ENCODE measurements around the gene NDST4.

NDST4 gene

DNA sequence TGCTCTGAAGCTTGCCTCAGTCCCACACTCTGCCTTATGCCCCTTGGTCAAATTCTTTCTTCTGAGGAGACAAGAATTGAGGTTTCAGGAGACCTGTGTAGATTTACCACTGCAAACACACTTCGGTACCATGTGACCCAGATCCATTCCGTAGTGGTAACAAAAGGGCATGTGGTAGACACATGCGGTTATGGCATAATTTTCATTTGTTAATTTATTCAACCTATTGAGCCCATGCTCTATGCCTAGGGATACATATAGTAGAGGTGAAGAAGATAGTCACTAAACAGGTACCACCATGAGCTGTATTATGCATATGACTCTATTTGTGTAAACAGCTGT is 190.9 kb downstream of the NDST4 start:
- CTCF ChIA-PET: no interaction called here
- no peak for DNase-seq (ENCODE audit: low spot score)
- POLR2A ChIA-PET (ENCODE audit: low non-redundant PET): no interaction called here
- TF ChIP-seq CTCF (conservative IDR thresholded peaks at IDR 0.05; ENCODE audit: low read depth): no peak
- H3K27ac ChIP-seq: no peak overlapping the region

DNA sequence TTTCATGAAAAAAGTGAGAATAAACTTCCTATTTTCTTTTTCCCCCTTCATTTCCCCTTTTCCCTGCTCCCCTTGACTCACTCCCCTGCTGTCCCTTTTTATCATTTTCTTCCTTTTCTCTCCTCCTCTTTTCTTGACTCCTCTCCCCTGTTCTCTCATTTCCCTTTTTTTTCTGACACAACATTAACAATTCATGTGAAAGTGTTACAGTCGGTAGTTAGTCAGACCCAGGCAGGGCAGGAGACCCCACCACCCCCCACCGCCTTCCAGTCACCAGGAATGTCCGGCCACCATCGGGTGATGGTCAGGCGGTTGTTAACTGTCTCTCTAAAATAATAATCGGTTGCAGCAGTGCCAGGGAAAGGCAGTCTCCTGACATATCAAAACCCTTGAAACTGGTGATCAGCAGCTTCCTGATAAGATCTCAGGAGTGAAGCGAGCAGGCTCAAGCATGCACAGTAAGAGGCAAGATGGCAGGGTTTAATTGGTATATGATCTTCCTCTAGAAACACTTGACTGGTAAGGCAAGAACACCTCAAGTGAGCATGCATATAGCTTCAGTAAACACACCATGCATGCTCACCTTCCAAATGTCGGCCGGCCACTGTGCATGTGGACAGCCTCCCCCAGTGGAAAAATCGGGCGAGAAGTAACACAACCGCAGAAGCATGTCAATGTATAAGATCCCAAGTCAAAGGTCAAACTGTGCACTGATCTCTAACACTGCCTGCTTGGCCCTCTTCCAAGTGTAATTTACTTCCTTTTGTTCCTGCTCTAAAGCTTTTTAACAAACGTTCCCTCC is 191.4 kb downstream of the NDST4 start:
- ChIA-PET CTCF (no interaction called here), POLR2A (ENCODE audit: low non-redundant PET) (no interaction called here)
- no peak overlapping the region for H3K27ac ChIP-seq
- no peak for DNase-seq (ENCODE audit: low spot score)
- no peak for TF ChIP-seq CTCF (conservative IDR thresholded peaks at IDR 0.05; ENCODE audit: low read depth)

- POLR2A ChIA-PET (ENCODE audit: low non-redundant PET): no interaction called here
- DNase-seq (ENCODE audit: low spot score): no peak
- no peak for TF ChIP-seq CTCF (conservative IDR thresholded peaks at IDR 0.05; ENCODE audit: low read depth)
- CTCF ChIA-PET: no interaction called here
- no peak overlapping the region for H3K27ac ChIP-seq
These were observed 192.2 kb downstream of the NDST4 start for GRCh38 chr4:114921191-114921590.

DNA sequence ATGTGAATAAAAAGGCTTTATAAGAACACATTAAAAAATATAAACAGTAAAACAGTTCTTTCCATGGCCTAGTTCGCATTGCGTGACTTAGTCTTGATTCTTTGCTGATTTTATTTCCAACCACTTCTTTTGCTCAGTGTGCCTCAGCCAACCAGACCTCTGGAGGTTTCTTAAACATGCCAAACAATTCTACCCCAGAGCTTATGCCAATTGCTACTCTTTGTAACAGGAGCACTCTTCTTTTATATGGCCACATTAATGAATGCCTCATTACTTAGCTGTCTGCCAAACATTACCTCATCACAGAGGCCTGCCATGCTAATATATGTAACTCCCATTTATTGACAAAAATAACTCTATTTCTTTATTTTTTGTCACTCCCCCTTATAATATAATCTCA is 202.3 kb downstream of the NDST4 start:
- ChIA-PET POLR2A (ENCODE audit: low non-redundant PET) (no interaction called here), CTCF (no interaction called here)
- TF ChIP-seq CTCF (conservative IDR thresholded peaks at IDR 0.05; ENCODE audit: low read depth): no peak
- DNase-seq (ENCODE audit: low spot score): no peak
- H3K27ac ChIP-seq: no peak overlapping the region

DNA sequence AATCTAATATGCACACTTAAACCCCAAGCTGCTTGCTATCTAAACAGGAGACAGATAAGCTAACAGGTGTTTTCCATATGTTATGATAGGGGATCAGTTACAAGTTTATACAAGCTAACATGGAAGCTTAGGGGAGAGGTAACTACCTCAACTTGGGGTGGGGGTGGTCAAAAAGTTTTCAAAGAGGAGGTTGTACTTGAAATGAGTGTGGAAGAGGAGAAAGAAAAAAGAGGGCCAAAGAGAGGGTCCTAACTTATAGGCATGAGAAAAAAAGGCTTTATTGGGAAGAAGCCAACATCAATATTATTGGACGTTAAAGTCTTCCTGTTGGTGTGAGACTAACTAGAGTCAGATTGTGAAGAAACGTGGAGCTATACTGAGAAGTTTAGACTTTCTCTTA is 205.9 kb downstream of the NDST4 start:
- H3K27ac ChIP-seq: no peak overlapping the region
- POLR2A ChIA-PET (ENCODE audit: low non-redundant PET): no interaction called here
- no peak for DNase-seq (ENCODE audit: low spot score)
- CTCF ChIA-PET: no interaction called here
- no peak for TF ChIP-seq CTCF (conservative IDR thresholded peaks at IDR 0.05; ENCODE audit: low read depth)

GRCh38 chr4:114905017-114905416 is 208.4 kb downstream of the NDST4 start:
- POLR2A ChIA-PET (ENCODE audit: low non-redundant PET): no interaction called here
- no peak for DNase-seq (ENCODE audit: low spot score)
- TF ChIP-seq CTCF (conservative IDR thresholded peaks at IDR 0.05; ENCODE audit: low read depth): no peak
- CTCF ChIA-PET: no interaction called here
- no peak overlapping the region for H3K27ac ChIP-seq
